ENCODE data around the gene PNKD.

DNA sequence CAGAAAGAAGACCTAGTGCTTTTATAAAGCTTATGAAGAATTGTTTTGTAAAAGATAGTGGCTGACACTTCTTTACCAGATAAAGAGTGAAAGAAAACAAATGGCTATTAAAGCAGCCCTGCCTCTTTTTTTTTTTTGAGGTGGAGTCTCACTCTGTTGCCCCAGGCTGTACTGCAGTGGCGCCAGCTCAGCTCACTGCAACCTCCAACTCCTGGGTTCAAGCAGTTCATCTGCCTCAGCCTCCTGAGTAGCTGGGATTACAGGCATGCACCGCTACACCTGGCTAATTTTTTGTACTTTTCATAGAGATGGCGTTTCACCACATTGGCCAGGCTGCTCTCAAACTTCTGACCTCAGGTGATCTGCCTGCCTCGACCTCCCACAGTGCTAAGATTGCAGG lies 40.5 kb upstream of the PNKD start:
- TF ChIP-seq, protein P1, sequence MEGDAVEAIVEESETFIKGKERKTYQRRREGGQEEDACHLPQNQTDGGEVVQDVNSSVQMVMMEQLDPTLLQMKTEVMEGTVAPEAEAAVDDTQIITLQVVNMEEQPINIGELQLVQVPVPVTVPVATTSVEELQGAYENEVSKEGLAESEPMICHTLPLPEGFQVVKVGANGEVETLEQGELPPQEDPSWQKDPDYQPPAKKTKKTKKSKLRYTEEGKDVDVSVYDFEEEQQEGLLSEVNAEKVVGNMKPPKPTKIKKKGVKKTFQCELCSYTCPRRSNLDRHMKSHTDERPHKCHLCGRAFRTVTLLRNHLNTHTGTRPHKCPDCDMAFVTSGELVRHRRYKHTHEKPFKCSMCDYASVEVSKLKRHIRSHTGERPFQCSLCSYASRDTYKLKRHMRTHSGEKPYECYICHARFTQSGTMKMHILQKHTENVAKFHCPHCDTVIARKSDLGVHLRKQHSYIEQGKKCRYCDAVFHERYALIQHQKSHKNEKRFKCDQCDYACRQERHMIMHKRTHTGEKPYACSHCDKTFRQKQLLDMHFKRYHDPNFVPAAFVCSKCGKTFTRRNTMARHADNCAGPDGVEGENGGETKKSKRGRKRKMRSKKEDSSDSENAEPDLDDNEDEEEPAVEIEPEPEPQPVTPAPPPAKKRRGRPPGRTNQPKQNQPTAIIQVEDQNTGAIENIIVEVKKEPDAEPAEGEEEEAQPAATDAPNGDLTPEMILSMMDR (conservative IDR thresholded peaks at IDR 0.05; ENCODE audit: low read length), result no peak
- TF ChIP-seq EZH2phosphoT487 (IDR thresholded peaks at IDR 0.05; ENCODE audit: borderline replicate concordance), result no peak
